GM18505 (cell line): ENCODE results near the gene FAF1.

ENCODE experiments used
- ATAC-seq: cut with Tn5 transposase; IDR thresholded peaks from one replicate; pipeline ENCODE4 v1.9.1; 2021; ENCODE audit not compliant: unreplicated experiment
- POLR2A ChIP-seq: IDR thresholded peaks from 4 replicates; pipeline ENCODE4 v1.6.1; 2011; ENCODE audit warnings: borderline replicate concordance; ENCODE audit not compliant: insufficient read depth, insufficient read length; ENCODE audit errors: extremely low read depth

The FAF1 gene

GRCh38 chr1:50985094-50985493 is 25.0 kb upstream of the FAF1 start:
- ATAC-seq: no peak
- peak; percentile 35 for TF ChIP-seq POLR2A

DNA sequence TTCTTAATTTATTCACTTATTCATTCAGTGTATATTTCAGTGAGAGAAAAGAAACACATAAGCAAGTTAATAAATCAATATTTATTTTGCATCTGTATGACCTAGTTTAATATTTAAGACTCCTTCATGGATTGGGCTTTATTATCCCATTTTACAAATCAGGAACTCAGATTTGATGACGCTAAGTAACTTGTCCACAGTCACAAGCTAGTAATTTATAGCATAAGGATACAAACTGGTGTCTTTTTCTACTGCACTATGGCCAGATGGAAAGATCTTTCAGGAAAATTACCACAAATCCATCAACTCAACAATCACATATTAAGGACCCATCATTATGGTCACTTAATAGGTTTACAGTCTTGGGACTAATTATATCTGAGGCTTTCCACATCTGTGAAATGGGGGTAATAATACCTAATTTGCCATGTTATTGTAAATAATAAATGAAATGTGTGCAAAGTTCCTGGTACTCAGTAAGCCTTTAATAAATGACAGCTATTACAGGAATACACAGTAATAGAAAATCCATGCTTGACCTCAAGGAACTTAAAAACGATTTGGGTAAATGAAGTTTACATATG is 23.2 kb upstream of the FAF1 start:
- ATAC-seq: no peak
- TF ChIP-seq POLR2A: no peak

DNA sequence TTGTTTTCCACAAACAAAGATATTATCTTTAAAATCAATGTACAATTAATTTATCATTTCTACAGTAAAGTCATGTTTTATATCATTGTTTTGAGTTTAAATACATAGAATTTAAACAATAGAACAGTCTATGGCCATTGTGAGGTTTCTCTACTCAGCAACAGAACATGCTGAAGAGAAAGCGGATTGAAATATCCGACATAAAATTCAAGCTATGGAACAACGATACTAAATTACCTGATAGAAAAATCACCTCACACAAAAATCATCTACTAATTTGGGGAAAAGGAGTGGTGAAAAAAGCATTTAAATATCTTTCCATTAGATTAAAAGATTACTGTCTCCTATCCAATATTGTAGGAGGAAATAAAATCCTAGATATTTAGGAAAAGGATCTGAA is 22.5 kb upstream of the FAF1 start:
- TF ChIP-seq POLR2A: no peak
- ATAC-seq: no peak

GRCh38 chr1:50981741-50982140 is 21.7 kb upstream of the FAF1 start:
- TF ChIP-seq POLR2A: no peak
- no peak for ATAC-seq

- ATAC-seq: no peak
- TF ChIP-seq POLR2A: no peak
Observed at GRCh38 chr1:50980505-50980904, 20.4 kb upstream of the FAF1 start.

DNA sequence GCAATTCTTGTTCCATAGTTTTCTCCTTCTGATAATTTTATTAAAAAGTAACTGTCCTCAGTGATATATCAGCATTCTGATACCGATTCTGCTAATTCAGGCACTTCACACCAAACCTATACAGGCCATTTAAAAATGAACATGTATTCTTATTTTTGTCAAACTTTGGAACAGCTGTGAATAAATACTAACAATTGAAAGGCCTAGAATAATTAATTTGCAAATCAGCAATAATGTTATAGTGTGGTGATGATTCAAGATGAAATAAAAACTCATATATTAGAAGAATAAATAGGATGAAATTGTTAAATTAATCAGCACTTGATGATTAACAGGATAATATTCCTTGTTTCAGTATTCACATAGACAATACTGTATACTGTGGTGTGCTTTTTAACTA is 19.9 kb upstream of the FAF1 start:
- TF ChIP-seq POLR2A: no peak

DNA sequence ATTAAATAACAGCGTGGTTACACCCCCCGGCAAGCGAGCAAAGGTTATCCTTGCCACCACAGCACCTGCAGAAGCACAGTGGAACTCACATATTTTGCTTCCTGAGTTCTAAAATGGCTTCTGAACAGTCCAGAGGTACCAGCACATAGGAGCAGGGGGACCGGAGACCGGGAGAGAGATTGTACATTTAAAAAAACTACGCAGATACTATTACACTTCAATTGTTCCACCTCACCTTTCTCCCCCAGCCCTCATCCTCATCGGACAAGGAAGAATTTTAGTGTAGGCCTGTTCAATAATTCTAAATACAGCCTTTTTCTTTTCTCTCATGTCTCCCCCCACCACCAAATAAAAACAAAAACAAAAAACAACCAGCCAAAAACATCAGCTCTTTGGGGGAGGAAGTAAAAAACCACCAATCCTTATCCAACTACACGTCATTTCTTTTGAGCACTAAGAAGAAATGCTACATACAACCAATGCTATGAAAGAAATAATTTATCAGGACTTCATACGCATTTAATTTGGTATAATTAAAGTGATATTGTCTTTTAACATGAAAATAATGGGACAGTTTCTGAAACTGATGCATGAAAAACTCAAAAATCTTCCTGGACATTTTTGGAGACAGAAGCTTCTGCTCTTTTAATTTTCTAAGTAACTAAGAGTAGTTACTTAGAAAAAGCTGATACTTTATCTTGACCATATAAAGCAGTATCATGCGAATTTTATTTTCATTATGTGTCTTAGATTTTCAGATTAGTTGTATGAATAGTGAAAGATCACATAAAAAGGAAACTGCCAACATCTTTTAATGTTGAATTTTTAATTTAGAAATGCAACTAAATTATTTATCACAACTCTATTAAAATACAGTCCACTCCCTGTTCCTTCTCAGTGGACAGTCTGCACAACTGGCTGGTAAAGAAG is 19.1 kb upstream of the FAF1 start:
- ATAC-seq: no peak
- no peak for TF ChIP-seq POLR2A

More for the DNA sequence above, 19.9 kb upstream of the FAF1 start:
- ATAC-seq: no peak

GRCh38 chr1:50978144-50978851 is 18.2 kb upstream of the FAF1 start:
- peak; percentile 57 for TF ChIP-seq POLR2A
- ATAC-seq: peak; percentile 37

- ATAC-seq: peak; percentile 50
- peak; percentile 31 for TF ChIP-seq POLR2A
Observed at GRCh38 chr1:50977575-50978143, 17.6 kb upstream of the FAF1 start.

DNA sequence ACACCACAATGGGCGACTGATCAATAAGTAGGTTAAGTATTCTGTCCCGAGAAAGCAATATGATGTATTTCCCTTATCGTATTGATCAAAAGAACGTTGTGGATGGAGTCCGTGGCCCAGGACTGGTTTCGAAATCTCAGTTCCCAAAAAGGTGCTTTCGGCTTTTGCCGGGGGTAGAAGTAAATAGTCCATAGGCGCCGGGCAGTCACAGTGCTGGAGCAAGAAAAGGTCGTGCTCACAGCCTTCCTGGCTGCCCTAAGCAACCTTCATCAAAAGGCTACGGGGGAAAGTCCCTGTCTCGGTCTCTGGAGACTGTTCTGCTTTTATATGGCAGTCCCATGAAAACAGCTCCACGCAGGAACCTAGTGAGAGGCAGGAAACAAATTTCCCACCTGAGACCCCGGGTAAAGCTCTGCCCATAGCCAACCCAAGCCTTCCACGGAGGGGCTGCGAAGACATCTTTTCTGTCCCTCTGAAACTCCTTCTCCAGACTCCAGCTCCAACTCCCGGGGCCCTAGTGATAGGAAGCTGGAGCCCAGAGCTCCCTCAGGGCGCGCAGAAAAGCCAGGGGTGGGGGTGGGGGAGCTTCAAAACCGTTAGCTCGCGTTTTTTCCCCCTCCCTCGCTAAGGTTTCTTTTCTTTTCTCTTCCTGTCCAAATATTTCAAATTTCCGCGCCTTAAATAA is 17.0 kb upstream of the FAF1 start:
- no peak for TF ChIP-seq POLR2A
- ATAC-seq: peak; percentile 49

DNA sequence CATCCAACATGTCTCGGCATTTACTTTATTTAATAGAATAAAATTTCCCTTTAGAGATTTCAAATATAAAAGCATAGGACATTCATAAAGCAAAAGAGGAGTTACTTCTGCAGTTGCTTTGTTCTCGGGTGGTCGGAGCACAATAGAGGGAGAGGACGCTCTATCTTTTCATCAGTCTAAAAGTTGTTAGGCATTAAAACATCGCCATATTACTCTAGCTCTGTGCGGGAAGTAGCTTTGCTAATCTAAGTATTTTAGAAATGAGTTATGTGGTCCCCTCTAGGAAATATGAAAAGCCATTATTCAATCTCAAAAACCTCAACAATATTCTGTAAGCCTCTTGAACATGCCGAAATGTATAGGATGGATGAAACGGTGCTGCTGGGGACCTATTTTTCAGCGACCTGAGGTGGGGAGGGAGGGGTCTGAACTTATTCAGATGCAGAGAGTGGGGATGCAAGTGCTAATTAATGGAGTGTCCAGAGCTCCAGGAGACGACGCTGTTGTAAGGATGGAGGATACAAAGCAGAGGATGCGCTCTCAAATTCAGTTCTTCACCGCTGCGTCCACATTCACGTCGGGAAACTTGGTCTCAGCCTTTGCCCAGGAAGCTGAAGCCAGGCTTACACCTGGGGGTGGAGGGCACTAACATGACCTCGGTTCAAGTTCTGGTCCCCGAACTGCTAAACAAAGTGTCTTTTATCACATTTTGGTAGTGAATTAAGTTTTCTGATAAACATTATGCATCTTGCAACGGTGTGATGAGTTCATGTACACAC is 16.2 kb upstream of the FAF1 start:
- ATAC-seq: no peak
- peak; percentile 45 for TF ChIP-seq POLR2A

- no peak for TF ChIP-seq POLR2A
- no peak for ATAC-seq
Observed at GRCh38 chr1:50975436-50975835, 15.4 kb upstream of the FAF1 start.

DNA sequence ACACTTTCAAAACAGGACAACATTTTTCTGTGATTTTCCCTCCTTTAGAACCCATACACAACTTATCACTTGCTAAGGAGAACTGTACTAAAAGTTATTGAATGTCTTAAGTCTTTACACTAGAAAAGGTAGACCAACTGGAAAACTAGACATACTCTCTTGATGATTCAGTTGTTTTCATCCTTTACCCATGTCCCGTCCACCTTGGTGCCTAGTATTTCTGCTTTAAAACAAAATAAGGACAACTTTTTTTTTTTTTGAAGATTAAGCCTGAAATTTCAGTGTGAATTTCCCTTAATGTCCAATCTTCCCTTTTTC is 14.5 kb upstream of the FAF1 start:
- ATAC-seq: no peak
- no peak for TF ChIP-seq POLR2A
